Neutrophil (primary cell): ENCODE measurements around the gene IFIT2.

Experiments used
- H3K27ac ChIP-seq: fragments of 200-600 bp; sonication (generic); 2 replicates; pipeline ENCODE4 v1.5.1; 2016; ENCODE audit warnings: mild to moderate bottlenecking, moderate library complexity
- H3K27me3 ChIP-seq: fragments of 200-600 bp; sonication (generic); 2 replicates; pipeline ENCODE4 v1.6.0; 2016; ENCODE audit warnings: mild to moderate bottlenecking
- H3K36me3 ChIP-seq: fragments of 200-600 bp; sonication (generic); 2 replicates; pipeline ENCODE4 v1.5.1; 2017
- H3K4me1 ChIP-seq, 2 experiments: fragments of 200-600 bp in 1 of 2; sonication (generic) in 1 of 2; 1 replicate in 1 of 2; 2 replicates in 1 of 2; pipeline versions ENCODE4 v1.5.1 to v1.6.1; 2013 to 2016; ENCODE audit warnings: low read depth in 1 of 2, low read length in 1 of 2, mild to moderate bottlenecking in 1 of 2, moderate library complexity in 1 of 2; ENCODE audit not compliant: control insufficient read depth in 1 of 2, insufficient read depth in 1 of 2
- H3K4me3 ChIP-seq, 2 experiments: fragments of 200-600 bp in 1 of 2; sonication (generic) in 1 of 2; 1 replicate in 1 of 2; 2 replicates in 1 of 2; pipeline ENCODE4 v1.5.1; 2013 to 2016; ENCODE audit warnings: low read depth in 1 of 2, low read length in 1 of 2, mild to moderate bottlenecking in 1 of 2, moderate library complexity in 1 of 2
- H3K9me3 ChIP-seq: fragments of 200-600 bp; sonication (generic); 2 replicates; pipeline ENCODE4 v1.5.1; 2016
- TF ChIP-seq, protein P1 (sequence below): fragments of 200-600 bp; sonication (generic); IDR thresholded peaks from 2 replicates; pipeline ENCODE4 v1.5.1; 2016; ENCODE audit warnings: antibody characterized with exemption

The IFIT2 gene

DNA sequence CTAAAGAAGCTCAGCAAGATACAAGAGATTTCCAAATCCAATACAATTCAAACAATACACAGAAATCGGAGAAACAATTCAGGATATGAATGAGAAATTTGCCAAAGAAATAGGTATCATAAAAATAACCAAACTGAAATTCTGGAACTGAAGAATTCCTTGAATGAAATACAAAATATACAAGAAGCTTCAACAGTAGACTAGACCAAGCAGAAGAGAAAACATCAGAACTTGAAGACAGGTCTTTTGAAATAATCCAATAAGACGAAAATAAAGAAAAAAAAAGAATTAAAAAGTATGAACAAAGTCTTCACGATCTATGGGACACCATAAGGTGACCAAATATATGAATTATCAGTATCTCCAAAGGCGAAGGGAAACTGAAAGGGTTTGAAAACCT, 2.8 kb upstream of the IFIT2 start:
- Histone ChIP-seq H3K9me3 (no peaks in the 10 kb centered on the region), H3K27me3 (no peaks in the 10 kb centered on the region), H3K4me1 (peaks cover 61 to 66% of the 10 kb centered on the region in 2 experiments), H3K27ac (no peak overlapping the region), H3K4me3 (no peak overlapping the region), H3K36me3 (no peaks in the 10 kb centered on the region)
- TF ChIP-seq, protein P1, sequence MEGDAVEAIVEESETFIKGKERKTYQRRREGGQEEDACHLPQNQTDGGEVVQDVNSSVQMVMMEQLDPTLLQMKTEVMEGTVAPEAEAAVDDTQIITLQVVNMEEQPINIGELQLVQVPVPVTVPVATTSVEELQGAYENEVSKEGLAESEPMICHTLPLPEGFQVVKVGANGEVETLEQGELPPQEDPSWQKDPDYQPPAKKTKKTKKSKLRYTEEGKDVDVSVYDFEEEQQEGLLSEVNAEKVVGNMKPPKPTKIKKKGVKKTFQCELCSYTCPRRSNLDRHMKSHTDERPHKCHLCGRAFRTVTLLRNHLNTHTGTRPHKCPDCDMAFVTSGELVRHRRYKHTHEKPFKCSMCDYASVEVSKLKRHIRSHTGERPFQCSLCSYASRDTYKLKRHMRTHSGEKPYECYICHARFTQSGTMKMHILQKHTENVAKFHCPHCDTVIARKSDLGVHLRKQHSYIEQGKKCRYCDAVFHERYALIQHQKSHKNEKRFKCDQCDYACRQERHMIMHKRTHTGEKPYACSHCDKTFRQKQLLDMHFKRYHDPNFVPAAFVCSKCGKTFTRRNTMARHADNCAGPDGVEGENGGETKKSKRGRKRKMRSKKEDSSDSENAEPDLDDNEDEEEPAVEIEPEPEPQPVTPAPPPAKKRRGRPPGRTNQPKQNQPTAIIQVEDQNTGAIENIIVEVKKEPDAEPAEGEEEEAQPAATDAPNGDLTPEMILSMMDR: no peak

DNA sequence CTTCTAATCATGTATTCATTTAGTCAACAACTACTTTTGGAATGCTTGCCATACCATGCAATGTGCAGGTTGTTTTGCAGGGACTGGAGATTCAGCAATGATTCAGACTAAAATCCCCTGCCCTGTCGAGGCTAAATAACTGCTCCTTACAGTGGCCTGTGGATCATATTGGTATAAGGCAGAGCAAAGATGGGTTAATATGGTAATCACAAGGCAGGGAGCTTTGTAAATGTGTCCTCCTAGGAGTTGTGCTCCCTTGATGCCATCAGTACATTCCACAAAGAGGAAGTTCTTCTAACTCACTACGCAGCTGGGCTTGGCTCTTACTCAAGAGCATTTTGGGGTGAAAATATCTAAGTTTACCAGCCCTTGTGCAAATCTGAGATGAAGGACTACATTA, 614 bp upstream of the IFIT2 start:
- peaks cover 7% of the 10 kb centered on the region for H3K36me3 ChIP-seq
- H3K27ac ChIP-seq: peak overlapping the region; percentile 96
- peak overlapping the region; percentile 85 to 92 for H3K4me3 ChIP-seq
- H3K27me3 ChIP-seq: no peaks in the 10 kb centered on the region
- peaks cover 44 to 51% of the 10 kb centered on the region in 2 experiments for H3K4me1 ChIP-seq
- TF ChIP-seq, protein P1: no peak
- H3K9me3 ChIP-seq: no peaks in the 10 kb centered on the region

DNA sequence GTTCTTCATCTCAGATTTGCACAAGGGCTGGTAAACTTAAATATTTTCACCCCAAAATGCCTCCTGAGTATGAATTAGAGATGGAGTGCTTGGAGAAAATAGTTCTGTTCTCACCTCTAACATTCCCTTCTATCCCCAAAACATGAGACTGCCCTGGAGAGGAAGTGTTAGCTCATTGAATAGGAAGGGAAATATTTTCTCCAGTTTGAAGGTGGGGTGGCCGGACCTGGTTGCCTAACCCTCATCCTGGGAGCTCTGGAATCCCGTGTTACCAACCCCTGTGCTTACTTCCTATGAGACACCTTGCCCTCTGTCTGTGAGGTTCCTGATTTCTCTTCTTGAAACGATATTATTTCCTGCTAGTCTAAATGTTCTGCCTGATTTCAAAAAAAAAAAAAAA, 779 bp downstream of the IFIT2 start:
- H3K27ac ChIP-seq: peak overlapping the region; percentile 96
- peaks cover 21% of the 10 kb centered on the region for H3K36me3 ChIP-seq
- H3K4me1 ChIP-seq: peaks cover 31 to 38% of the 10 kb centered on the region in 2 experiments
- H3K27me3 ChIP-seq: no peaks in the 10 kb centered on the region
- H3K9me3 ChIP-seq: no peaks in the 10 kb centered on the region
- TF ChIP-seq, protein P1: no peak
- H3K4me3 ChIP-seq: peak overlapping the region; percentile 85 to 92

DNA sequence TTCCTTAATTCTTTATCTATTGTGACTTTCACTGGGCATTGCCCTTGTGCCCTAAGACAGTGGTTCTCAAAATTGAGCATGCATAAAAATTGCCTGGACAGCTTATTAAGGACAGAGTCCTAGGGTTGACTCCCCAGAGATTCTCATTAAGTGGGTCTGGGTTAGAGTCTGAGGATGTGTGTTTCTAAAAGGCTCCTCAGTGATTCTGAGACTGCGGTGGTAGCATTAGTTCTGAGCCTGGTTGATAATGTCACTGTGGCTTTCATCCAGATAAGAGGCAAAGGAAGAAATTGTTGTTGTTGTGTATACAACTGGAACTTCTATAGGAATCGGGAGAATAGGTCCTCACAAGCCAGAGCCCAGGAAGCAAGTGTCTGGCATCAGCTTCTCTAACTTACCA, 1.3 kb downstream of the IFIT2 start:
- no peaks in the 10 kb centered on the region for H3K9me3 ChIP-seq
- no peaks in the 10 kb centered on the region for H3K27me3 ChIP-seq
- H3K36me3 ChIP-seq: peaks cover 26% of the 10 kb centered on the region
- peak overlapping the region; percentile 96 for H3K27ac ChIP-seq
- TF ChIP-seq, protein P1: no peak
- peak overlapping the region; percentile 85 to 92 for H3K4me3 ChIP-seq
- H3K4me1 ChIP-seq: peaks cover 26 to 38% of the 10 kb centered on the region in 2 experiments

DNA sequence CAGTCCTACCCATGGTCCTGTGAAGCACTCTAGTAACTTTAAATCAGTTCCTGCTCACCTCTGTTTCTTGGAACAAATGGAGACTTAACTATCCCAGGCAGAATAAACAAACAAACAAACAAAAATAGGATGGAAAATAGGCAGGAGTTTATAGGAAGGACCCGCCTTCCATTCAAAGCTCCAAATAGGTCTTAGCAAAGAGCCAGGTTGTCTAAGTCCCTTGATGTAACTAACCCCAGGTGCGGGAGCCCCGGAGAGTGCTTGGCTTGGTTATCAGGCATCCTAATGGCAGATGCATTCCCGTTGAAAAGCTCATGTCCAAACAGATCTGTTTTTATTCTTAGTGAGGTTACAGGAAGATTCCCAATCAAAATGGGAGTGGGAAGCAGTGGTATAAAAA, 2.2 kb downstream of the IFIT2 start:
- no peak overlapping the region for H3K27ac ChIP-seq
- peaks cover 26 to 38% of the 10 kb centered on the region in 2 experiments for H3K4me1 ChIP-seq
- TF ChIP-seq, protein P1: no peak
- peaks cover 35% of the 10 kb centered on the region for H3K36me3 ChIP-seq
- H3K9me3 ChIP-seq: no peaks in the 10 kb centered on the region
- peak overlapping the region; percentile 85 to 92 for H3K4me3 ChIP-seq
- no peaks in the 10 kb centered on the region for H3K27me3 ChIP-seq

DNA sequence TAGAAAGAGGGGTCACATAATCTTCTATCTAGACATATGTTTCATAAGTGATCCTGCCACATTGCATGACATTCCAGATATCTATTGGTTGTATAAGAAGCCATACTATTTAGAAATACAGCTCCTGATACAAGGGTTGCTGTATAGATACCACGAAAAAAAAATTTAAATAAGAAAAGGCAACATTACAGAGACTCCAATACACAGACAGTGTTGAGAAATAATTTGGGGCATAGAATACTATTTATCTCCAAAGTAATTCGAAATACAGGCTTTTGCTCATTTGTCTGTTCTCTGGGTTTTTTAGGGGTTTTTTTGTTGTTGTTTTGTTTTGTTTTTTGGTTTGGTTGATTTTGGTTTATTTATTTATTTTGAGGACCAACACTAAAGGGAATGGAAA, 2.6 kb downstream of the IFIT2 start:
- TF ChIP-seq, protein P1: no peak
- H3K9me3 ChIP-seq: no peaks in the 10 kb centered on the region
- H3K4me3 ChIP-seq: peak overlapping the region; percentile 85 to 92
- no peaks in the 10 kb centered on the region for H3K27me3 ChIP-seq
- H3K4me1 ChIP-seq: peaks cover 26 to 38% of the 10 kb centered on the region in 2 experiments
- peaks cover 39% of the 10 kb centered on the region for H3K36me3 ChIP-seq
- no peak overlapping the region for H3K27ac ChIP-seq
